Mucosa of descending colon (tissue), 3 donors: ENCODE measurements around the gene TTBK2. TPM values are rescaled to one million over a fixed set of nuclear protein-coding genes. Genes with fewer than 3 reads are reported as not detected.
A peak's percentile ranks its signal among the peaks of the same experiment; 100 is the strongest.

Experiments
- ATAC-seq: fragments of 200-7000 bp; cut with Tn5 transposase; one replicate; pipeline ENCODE4 v1.9.1; 2020; ENCODE audit warnings: mild to moderate bottlenecking, moderate library complexity
- DNase-seq, 3 donors: peaks; one replicate each; pipeline ENCODE4 v3.0.0-alpha.2; 2020
- H3K36me3 ChIP-seq: fragments of 200-600 bp; one replicate; pipeline ENCODE4 v1.8.0; 2021; ENCODE audit warnings: low read depth, mild to moderate bottlenecking
- H3K4me1 ChIP-seq: fragments of 200-600 bp; one replicate; pipeline ENCODE4 v1.8.0; 2021; ENCODE audit warnings: low read depth, mild to moderate bottlenecking
- H3K4me3 ChIP-seq: fragments of 200-600 bp; one replicate; pipeline ENCODE4 v1.8.0; 2021; ENCODE audit warnings: mild to moderate bottlenecking
- H3K9me3 ChIP-seq: fragments of 200-600 bp; one replicate; pipeline ENCODE4 v1.8.0; 2021; ENCODE audit warnings: mild to moderate bottlenecking
- intact Hi-C, 2 donors: fragments of 100-400 bp; cut with DNase I in 1 of 2; cut with micrococcal nuclease in 1 of 2; formaldehyde crosslinking; loops; one replicate each; pipeline versions ENCODE4 v1.11.0 to v1.11.1; 2022; cut with DNase I, micrococcal nuclease
- total RNA-seq, 3 donors: library from RNA; stranded (reverse); fragmentation: NEBNext Ultra II Directional in 2 of 3; extraction: Animal tissue kit (Norgen Biotek cat#: 25700) in 2 of 3; gene quantifications; one replicate each; pipeline versions ENCODE4 v1.2.1 to v1.2.4, GENCODE V29; 2021 to 2023
- TF ChIP-seq, protein P1 (sequence below): fragments of 200-600 bp; IDR thresholded peaks from one replicate; pipeline ENCODE4 v1.8.0; 2022; ENCODE audit warnings: antibody characterized with exemption, mild to moderate bottlenecking
- donor health status: DM: no; HTN: no; CAD: no; lungs with moderate emphysema.
- donor health status: DM: no; HTN: no; CAD: no.
- donor health status: DM: no; HTN: yes; CAD: no.

Gene TTBK2
- total RNA-seq, 3 donors from 2014 or later = 9.7 to 27.6 (median 11.4) TPM

DNA sequence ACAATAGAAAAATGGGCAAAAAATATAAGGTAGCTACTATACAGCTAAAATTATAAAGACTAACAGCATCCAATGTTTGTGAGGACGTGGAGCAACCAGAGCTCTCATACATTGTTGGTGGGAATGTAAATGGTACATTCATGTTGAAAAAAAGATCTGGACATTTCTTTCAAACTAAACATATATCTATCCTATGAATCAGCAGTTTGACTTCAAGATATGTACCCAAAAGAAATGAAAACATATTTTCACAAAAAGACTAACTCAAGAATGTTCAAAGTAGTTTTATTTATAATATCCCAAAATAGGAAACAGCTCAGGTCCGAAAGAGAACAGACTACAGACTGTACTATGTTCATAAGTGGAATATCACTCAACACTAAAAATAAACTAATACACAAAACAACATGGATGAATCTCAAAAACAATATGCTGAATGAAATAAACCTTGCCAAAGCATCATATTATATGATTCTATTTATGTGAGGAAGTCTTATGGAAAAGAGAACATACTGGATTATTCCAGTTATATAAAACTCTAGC is 8.8 kb upstream of the TTBK2 start:
- TF ChIP-seq, protein P1, sequence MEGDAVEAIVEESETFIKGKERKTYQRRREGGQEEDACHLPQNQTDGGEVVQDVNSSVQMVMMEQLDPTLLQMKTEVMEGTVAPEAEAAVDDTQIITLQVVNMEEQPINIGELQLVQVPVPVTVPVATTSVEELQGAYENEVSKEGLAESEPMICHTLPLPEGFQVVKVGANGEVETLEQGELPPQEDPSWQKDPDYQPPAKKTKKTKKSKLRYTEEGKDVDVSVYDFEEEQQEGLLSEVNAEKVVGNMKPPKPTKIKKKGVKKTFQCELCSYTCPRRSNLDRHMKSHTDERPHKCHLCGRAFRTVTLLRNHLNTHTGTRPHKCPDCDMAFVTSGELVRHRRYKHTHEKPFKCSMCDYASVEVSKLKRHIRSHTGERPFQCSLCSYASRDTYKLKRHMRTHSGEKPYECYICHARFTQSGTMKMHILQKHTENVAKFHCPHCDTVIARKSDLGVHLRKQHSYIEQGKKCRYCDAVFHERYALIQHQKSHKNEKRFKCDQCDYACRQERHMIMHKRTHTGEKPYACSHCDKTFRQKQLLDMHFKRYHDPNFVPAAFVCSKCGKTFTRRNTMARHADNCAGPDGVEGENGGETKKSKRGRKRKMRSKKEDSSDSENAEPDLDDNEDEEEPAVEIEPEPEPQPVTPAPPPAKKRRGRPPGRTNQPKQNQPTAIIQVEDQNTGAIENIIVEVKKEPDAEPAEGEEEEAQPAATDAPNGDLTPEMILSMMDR = no peak
- Histone ChIP-seq H3K4me3 (no peak overlapping the region), H3K4me1 (no peaks in the 10 kb centered on the region), H3K36me3 (no peaks in the 10 kb centered on the region), H3K9me3 (no peaks in the 10 kb centered on the region)
- ATAC-seq (no peak), DNase-seq (no peak)
- intact Hi-C loops = loop anchor here (10.0 kb wide), 1 partner anchor 225 kb away; no protein-coding TSS in a partner anchor

DNA sequence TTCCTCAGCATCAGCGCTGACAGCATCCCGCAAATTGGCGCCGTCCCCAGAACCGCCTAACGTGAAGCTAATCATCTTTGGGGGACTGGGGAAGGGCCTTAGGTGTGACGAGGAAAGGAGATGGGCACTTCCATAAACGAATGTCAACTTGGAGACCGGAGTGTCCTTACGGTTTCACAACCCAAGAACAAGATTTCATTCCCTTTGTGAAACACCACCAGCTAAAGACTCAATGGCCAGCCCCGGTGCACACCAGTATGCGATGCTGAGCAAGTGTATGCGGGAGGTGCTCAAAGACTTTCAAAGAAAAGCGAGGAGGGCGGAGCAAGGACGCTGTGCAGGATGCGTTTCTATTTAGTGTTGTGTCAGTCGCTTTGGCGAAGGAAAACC is 759 bp upstream of the TTBK2 start:
- intact Hi-C loops = loop anchor here (10.0 kb wide), 1 partner anchor 217 kb away; no protein-coding TSS in a partner anchor
- Histone ChIP-seq H3K9me3 (no peaks in the 10 kb centered on the region), H3K36me3 (no peaks in the 10 kb centered on the region), H3K4me3 (peak overlapping the region; percentile 98), H3K4me1 (no peaks in the 10 kb centered on the region)
- peak; percentile 31 for ATAC-seq
- DNase-seq = peak; percentile 50 to 62 (median 59)
- TF ChIP-seq, protein P1 = no peak

DNA sequence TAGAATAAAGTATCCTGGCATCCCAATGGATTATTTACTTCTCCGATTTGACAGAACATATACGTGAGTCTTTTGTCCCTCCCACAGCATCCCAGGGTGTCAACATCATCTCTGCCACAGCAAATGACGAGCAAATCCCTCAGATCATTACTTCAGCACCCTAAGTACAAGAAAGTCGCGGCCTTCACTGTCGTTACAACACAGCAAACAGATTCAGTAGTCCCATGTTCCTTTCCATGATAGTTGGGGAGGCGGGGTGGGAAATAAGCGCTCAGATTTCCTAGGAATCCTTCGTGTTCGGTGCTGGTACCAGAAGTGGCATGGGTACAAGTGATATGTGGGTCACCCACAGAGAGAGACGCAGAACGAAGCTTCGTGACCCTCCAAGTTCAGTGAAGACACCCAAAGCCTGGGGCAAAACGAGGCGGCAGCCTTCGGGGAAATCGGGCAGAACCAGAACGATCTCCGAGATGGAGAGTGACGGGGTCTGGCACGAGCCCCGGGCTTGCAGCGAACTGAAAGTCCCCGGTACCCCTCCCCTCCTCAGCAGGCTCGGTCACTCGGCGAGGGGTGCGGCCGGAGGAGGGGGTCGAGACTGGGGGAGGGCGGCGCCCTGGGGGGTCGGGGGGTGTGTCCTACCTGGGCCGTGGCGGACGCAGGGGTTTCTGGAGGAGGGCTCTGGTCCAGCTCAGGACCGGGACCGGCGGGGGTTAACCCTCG is 619 bp downstream of the TTBK2 start:
- TF ChIP-seq, protein P1 = no peak
- H3K4me1 ChIP-seq = no peaks in the 10 kb centered on the region
- DNase-seq (peak in 1 of 3 donors; percentile 43), ATAC-seq (peak; percentile 8)
- peak overlapping the region; percentile 98 for H3K4me3 ChIP-seq
- intact Hi-C loops = loop anchor here (10.0 kb wide), 1 partner anchor 215 kb away; no protein-coding TSS in a partner anchor
- H3K9me3 ChIP-seq = no peaks in the 10 kb centered on the region
- H3K36me3 ChIP-seq = no peaks in the 10 kb centered on the region

GRCh38 chr15:42919308-42919707 is 1.3 kb downstream of the TTBK2 start:
- Histone ChIP-seq H3K9me3 (no peaks in the 10 kb centered on the region), H3K36me3 (no peaks in the 10 kb centered on the region), H3K4me3 (no peak overlapping the region), H3K4me1 (no peaks in the 10 kb centered on the region)
- DNase-seq (no peak), ATAC-seq (no peak)
- intact Hi-C loops = no loop called here
- TF ChIP-seq, protein P1 = no peak

GRCh38 chr15:42918047-42918446 is 2.5 kb downstream of the TTBK2 start:
- Histone ChIP-seq H3K4me3 (no peak overlapping the region), H3K9me3 (no peaks in the 10 kb centered on the region), H3K4me1 (no peaks in the 10 kb centered on the region), H3K36me3 (no peaks in the 10 kb centered on the region)
- intact Hi-C loops = no loop called here
- TF ChIP-seq, protein P1 = no peak
- DNase-seq = no peak
- no peak for ATAC-seq
